Activated T-helper 17 cell treated with anti-CD3 and anti-CD28 coated beads, Interleukin-2, amount 50 U/mL, for 72 hours (primary cell): Measurements from ENCODE around the gene FOXL1. TPM values are rescaled to one million over a fixed set of nuclear protein-coding genes. Genes with fewer than 3 reads are reported as not detected.

ENCODE experiments used
- ATAC-seq: fragments of 150-1000 bp; cut with Tn5 transposase; replicated peaks from 2 replicates; pipeline ENCODE4 v1.10.0; 2021; ENCODE audit warnings: mild to moderate bottlenecking, moderate library complexity
- H3K27ac Mint-ChIP-seq: one replicate; pipeline ENCODE4 v1.8.0; 2022; ENCODE audit warnings: mixed read lengths
- H3K27me3 Mint-ChIP-seq: one replicate; pipeline ENCODE4 v1.8.0; 2022; ENCODE audit warnings: mixed read lengths
- H3K36me3 Mint-ChIP-seq: one replicate; pipeline ENCODE4 v1.8.0; 2022; ENCODE audit warnings: low read depth, mild to moderate bottlenecking, mixed read lengths
- H3K4me1 Mint-ChIP-seq: one replicate; pipeline ENCODE4 v1.8.0; 2022; ENCODE audit warnings: mixed read lengths
- H3K4me3 Mint-ChIP-seq: one replicate; pipeline ENCODE4 v1.8.0; 2022; ENCODE audit warnings: mild to moderate bottlenecking, mixed read lengths
- H3K9me3 Mint-ChIP-seq: one replicate; pipeline ENCODE4 v1.8.0; 2022; ENCODE audit warnings: mixed read lengths
- total RNA-seq, 2 donors: library from RNA; stranded (reverse); gene quantifications; one replicate each; pipeline ENCODE4 v1.2.3, GENCODE V29; 2022

FOXL1 gene
- total RNA-seq, 2 donors from 2014 or later: not detected

GRCh38 chr16:86628614-86629013, 50.3 kb downstream of the FOXL1 start:
- no peak overlapping the region for H3K4me3 Mint-ChIP-seq
- H3K9me3 Mint-ChIP-seq: no peaks in the 10 kb centered on the region
- no peak for ATAC-seq
- peaks cover 22% of the 10 kb centered on the region for H3K27me3 Mint-ChIP-seq
- H3K4me1 Mint-ChIP-seq: no peaks in the 10 kb centered on the region
- no peaks in the 10 kb centered on the region for H3K36me3 Mint-ChIP-seq
- H3K27ac Mint-ChIP-seq: no peak overlapping the region

- H3K9me3 Mint-ChIP-seq: no peaks in the 10 kb centered on the region
- H3K27me3 Mint-ChIP-seq: peaks cover 21% of the 10 kb centered on the region
- no peak overlapping the region for H3K27ac Mint-ChIP-seq
- no peak for ATAC-seq
- no peaks in the 10 kb centered on the region for H3K36me3 Mint-ChIP-seq
- H3K4me3 Mint-ChIP-seq: no peak overlapping the region
- H3K4me1 Mint-ChIP-seq: no peaks in the 10 kb centered on the region
These were observed 52.1 kb downstream of the FOXL1 start for GRCh38 chr16:86630471-86630870.

- H3K4me1 Mint-ChIP-seq: no peaks in the 10 kb centered on the region
- no peak for ATAC-seq
These were observed 53.1 kb downstream of the FOXL1 start for GRCh38 chr16:86631444-86631843.

More at GRCh38 chr16:86631444-86631843, 53.1 kb downstream of the FOXL1 start:
- H3K36me3 Mint-ChIP-seq: no peaks in the 10 kb centered on the region
- H3K27ac Mint-ChIP-seq: no peak overlapping the region
- no peaks in the 10 kb centered on the region for H3K9me3 Mint-ChIP-seq
- no peak overlapping the region for H3K4me3 Mint-ChIP-seq
- H3K27me3 Mint-ChIP-seq: peaks cover 26% of the 10 kb centered on the region

Other genes starting within 250 kb of the FOXL1 start
- not detected for gene FOXF1, start 68.0 kb upstream of the FOXL1 start, total RNA-seq
- 10 to 100 TPM; 17.1 to 19.3 TPM for gene MTHFSD, start 23.3 kb upstream of the FOXL1 start, total RNA-seq
- not detected for gene FOXC2, start 11.7 kb upstream of the FOXL1 start, total RNA-seq